ENCODE measurements around the gene OPRM1.
"Not testable (repeated sequence)": the region's sequence is repeated elsewhere in the genome, so short reads cannot be mapped to it uniquely, and the experiment has no call there.

Gene OPRM1

DNA sequence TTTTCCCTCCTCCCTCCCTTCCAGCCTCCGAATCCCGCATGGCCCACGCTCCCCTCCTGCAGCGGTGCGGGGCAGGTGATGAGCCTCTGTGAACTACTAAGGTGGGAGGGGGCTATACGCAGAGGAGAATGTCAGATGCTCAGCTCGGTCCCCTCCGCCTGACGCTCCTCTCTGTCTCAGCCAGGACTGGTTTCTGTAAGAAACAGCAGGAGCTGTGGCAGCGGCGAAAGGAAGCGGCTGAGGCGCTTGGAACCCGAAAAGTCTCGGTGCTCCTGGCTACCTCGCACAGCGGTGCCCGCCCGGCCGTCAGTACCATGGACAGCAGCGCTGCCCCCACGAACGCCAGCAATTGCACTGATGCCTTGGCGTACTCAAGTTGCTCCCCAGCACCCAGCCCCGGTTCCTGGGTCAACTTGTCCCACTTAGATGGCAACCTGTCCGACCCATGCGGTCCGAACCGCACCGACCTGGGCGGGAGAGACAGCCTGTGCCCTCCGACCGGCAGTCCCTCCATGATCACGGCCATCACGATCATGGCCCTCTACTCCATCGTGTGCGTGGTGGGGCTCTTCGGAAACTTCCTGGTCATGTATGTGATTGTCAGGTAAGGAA lies at the start of gene OPRM1:
TSS of gene OPRM1 (plus strand) at position 10 of the 612 bp plus-strand sequence. CDS start at position 315, 305 bp downstream.
- peak; percentile 31 for DNase-seq

- no peak for DNase-seq
Observed at GRCh38 chr6:153989989-153990388, 49.1 kb upstream of the OPRM1 start.

DNA sequence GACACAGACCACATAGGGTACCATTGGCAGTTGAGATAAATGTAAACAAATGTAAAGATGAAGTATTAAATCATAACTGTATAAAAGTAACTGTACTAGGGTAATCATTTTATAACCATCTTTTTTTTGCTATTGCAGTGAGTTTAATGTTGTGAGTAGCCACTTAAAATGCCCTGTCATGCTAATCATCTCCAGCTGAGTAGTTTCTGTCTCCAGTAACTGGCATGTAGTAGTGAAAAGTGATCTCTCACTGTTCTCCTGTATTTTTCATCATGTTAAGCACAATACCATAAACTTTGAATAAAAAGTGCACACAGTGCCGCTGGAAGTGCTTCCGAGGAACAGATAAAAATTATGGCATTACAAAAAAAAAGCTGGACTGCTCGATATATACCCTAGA lies 45.0 kb upstream of the OPRM1 start:
- DNase-seq: no peak

DNA sequence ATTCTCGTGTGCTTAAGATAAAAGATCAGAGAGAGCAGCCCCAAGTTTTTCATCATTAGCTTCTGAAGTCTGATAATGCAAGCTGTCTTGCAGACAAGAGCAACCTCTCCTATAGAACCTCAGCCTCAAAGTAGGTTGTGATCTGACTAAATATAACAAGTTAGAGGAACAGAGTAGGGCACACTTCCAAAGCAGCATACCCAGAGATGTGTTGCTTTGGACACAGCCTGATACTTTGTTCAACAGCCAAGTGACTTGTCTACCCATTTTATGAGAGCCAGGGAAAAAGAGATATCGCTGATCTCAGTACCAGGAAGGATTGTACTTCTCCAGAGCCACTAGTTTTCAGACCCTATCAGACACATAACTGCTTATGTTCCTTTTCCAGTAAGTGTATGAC lies 44.2 kb upstream of the OPRM1 start:
- no peak for DNase-seq

DNA sequence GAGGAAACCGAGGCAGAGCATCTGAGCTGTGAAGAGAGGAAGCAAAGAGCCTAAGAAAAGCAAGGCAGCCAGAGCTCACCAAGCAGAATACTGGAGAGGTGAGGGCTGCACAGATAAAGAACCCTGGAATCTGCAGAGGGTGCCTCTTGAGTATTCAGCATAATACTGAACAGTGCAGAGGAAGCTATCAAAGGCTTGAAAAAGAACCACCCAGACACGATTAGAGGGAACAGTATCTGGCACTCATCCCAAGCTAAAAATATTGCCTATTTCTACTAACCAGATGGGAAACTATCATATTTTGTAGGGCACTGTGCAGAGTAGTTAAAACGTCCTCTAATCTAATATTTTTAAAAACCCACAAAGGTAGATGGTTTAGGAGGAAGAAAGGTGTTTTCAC lies 41.8 kb upstream of the OPRM1 start:
- DNase-seq: no peak

DNA sequence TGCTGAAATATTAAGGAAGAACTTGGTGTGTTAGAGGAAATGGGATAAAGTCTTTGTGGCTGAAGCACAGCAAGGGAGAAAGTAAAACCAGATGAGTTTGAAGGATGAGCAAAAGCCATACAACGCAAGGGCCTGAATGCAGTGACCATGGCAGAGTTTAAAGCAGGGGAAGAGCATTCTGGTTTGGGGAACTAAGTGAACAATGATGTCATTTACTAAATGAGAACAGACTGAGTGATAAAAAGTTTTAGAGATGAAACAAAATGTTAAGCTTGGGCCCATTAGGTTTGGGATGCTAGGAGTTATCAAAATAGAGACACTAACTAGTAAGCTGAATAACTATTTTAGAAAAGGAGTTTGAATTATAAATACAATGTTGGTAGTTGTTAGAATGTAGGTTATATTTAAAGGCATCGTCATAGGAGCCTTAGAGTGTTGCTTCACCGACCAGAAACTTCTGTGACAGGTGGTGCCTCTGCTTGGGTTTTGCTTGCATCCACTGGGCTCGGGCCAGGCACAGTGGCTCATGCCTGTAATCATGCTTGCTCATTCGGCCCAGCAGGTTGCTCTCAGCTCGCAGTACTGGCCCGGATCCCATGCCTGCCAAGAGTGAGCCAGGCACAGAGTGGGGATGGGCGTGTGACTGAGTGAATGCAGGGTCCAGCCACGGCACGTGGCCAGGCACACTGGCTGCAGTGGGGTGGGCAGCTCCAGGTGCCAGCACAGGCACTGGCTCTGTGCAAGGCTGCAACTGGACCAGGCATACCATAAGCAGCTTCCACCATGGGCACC lies 37.4 kb upstream of the OPRM1 start:
- DNase-seq: no peak

DNA sequence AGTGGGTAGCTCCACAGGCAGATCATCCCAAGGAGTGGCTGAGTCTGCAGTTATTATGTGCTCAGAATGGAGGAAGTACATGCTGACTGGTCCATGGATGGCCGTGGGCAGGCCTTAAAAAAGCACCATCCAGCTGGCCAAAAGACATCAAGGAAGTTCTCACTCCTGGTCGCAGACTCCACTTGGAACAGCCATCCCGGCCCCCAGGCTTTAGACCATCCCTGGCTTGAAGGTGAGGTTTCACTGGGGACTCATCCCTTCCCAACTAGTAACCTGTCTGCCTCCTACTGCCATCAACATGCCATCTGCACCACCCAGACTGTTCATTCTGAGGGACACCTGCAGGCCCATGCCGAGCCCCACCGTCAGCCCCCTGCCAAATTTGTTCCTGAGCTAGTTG lies 36.1 kb upstream of the OPRM1 start:
- DNase-seq: no peak

DNA sequence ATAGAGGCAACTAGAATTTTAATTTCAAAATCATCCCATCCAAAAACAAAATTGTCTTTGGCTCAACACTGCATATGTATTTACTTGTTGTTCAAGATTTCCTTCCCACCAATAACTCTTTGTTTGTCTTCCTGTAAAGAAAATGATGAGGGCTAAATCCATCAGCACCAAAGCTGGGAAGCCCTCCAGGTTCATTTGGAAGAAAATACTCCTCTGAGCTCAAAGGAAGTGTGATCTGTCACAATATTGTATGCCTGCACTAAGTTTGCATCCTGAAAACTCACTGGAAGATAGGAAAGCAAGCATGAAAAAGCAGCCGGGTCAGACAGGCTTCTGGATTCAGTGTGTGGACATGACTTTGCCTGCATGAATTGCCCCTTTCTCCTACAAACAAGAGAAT lies 28.7 kb upstream of the OPRM1 start:
- DNase-seq: no peak

DNA sequence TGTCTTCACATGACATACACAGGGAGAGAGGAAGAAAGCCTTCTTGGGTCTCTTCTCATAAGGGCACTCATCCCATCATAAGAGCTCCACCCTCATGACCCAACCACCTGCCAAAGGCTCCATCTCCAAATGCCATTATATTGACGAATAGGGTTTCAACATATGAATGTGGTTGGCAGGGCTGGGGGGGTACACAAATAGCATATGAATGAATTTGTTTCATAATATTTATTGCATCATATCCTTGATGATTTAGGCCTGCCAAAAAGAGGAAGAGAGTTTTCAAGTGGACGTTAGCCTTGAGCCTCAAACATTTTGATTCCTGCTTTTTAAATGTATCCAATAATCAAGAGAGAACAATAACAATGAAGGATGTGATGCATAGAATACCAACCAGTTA lies 26.2 kb upstream of the OPRM1 start:
- no peak for DNase-seq

DNA sequence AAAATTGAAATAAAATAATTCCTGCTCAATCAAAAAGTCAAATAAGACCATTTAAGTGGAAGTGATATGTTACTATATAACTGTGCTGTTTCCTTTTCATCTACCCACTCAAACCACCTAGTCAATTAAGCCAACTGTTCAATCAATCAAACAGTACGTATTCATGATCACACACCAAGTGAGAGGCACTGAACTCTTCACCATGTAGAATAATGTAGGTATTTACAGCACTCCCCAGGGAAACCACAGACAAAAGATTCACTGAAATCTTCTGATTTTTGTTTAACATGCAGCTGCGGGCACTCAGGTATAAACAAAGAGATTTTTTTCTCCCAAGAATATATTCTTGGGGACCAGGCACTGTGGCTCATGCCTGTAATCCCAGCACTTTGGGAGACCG lies 21.3 kb upstream of the OPRM1 start:
- DNase-seq: no peak

DNA sequence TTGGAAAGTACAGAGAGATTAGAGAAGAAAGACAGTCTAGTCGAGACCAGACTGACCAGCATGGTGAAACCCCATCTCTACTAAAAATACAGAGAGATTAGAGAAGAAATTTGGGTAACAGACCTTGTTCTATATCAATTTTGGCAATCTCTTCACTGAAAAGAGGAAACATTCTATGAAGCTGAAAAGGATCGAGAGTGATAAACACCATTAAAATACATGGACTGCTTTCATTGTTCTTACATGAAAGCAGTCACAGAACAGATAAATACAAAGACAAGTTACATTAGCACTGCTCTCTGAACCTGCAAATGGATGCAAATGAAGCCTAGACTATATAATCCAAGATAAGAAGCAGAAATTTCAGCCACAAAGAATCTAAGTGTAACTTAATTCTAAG lies 8.4 kb upstream of the OPRM1 start:
- no peak for DNase-seq

DNA sequence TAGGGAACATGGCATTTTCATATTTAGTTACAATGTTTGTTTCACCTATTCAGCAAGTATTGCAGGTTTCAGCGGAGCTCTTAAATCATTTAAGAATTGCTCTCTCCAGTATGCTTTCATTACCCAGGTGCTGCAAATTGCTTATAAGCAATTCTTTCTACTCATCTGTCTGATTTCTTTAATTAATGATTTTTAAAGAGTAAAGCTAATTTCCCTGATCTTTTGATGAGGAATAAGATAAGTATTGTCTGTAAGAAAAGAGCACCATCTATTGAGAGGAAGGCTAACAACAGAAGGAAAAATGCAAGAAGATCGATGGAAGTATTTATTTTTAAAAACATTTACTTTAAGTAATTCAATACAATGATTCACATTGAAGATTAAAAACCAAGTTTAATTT lies 2.0 kb downstream of the OPRM1 start:
- no peak for DNase-seq

DNA sequence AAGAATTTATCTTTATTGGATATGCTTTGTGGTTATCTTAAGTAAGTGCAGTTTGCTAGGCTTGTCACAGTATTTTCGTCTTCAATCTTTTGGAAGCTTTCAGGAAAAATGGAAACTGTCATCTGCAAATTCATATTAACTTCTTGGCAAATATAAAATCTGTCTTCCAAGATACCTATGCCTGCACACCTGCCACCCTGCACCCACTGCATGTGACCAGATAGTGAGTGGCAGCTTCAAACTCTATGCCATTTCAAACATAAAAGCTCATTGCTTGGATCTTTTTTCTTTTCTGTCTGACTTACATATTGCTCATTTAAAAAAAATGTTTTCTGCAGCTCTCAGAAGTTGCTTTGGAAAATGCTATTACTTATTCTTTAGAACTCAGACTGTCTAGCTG lies 14.1 kb downstream of the OPRM1 start:
- DNase-seq: no peak

GRCh38 chr6:154056536-154056935 lies 17.5 kb downstream of the OPRM1 start:
- no peak for DNase-seq

DNA sequence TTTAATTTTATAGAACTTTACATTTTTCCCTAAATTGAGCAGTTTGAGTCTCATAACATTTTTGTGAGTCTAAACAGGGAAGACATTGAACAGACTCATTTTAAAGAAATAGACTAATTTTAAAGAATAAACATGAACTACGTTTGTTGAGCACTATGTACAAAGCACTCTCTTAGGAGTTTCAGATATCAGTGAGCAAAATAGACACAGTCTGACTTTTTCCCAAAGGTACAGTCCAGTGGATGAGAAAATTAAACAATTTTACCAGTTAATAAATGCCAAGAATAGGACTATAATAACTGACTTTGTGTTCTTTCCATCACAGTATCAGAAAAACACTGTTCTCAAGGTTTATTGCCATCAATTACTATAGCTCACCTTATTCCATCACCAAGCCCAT lies 18.1 kb downstream of the OPRM1 start:
- DNase-seq: no peak

DNA sequence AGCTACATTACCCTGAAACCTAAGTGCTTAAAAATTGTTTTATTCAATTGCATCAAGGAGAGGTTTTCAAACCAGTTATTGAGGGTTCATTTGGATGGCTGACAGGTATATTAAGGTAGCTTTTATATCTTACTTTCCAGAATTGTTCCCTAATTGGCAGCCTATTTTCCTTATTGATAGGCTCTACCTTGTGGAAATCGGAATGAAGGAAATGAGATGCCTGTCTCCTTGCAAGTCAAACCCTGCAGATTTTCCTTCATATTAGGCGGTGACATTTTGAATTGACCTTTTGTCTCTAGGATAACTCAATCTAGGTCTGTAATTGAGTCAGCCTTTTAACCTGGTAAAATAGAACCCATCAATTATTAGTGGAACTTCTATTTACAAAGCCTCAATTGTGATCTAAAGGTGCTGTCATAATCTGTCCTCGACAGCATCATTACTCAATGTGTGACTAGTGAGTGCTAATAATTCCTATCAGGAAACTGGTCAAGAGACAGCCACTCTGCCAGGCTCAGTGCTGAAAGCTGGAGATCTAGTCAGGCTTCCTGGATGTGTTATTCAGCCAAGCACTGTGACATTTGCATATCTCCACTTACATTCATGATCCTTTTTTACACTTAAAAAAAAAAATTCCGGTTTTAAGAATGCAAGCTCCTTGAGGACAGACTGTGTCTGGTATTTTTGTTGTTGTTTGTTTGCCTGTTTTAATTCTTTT lies 20.1 kb downstream of the OPRM1 start:
- no peak for DNase-seq

DNA sequence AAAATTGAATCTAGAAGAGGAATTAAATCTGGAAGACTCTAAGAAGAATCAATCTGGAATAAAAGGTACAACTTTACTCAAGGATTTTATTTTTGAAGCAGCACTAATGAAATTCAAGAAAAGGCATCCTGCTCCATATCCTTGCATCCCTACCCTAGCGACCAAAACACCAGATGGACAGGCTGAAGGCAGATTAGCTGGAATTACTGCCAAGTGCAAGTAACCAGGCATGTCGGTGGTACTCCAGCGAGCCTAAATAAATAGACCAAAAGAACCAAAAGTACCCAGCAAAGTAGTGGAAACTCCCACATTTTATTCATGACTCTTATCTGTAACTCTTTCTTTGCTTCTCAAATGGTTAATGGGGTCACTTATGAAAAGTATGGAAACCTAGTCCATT lies 21.0 kb downstream of the OPRM1 start:
- no peak for DNase-seq

DNA sequence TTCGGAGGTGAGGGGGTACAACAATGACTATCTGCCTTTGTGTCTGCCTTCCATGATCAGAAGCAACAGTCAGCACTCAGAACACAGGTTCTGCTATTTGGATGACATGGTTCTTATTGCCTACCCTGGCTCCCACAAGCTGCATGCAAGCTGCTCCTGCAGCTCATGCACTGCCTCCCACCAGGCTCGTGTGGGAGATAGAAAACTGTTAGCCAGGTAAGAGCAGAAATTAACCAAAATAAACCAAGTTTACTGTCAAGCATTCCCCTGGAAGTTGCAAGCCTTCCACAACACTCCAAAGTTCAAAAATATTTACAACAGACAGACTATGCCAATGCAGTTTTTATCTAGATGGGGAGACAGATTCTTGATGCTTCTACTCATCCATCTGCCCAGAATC lies 31.0 kb downstream of the OPRM1 start:
- no peak for DNase-seq

- no peak for DNase-seq
Observed at GRCh38 chr6:154070657-154071056, 31.6 kb downstream of the OPRM1 start.

- no peak for DNase-seq
Observed at GRCh38 chr6:154071236-154071635, 32.2 kb downstream of the OPRM1 start.

GRCh38 chr6:154071711-154072110 lies 32.7 kb downstream of the OPRM1 start:
- peak; percentile 4 for DNase-seq

GRCh38 chr6:154078596-154078995 lies 39.6 kb downstream of the OPRM1 start:
- not testable (repeated sequence) for DNase-seq

GRCh38 chr6:154080461-154081189 lies 41.6 kb downstream of the OPRM1 start:
- peak; percentile 19 for DNase-seq

Measured in fibroblast of skin of right biceps (primary cell).